Trophoblast cell (in vitro differentiated cells and primary cell): Measurements from ENCODE around the gene OTX1.

Experiments
- DNase-seq, 2 donors: peaks; one replicate each; pipeline ENCODE4 v3.0.0-alpha.2; 2016
- H2AFZ ChIP-seq: 2 replicates; pipeline ENCODE4 v1.6.1; 2013; ENCODE audit warnings: low read length, moderate library complexity, mild to moderate bottlenecking; ENCODE audit not compliant: insufficient read depth, poor library complexity
- H2AK5ac ChIP-seq: 2 replicates; pipeline ENCODE4 v1.6.1; 2013; ENCODE audit warnings: mild to moderate bottlenecking, low read length
- H2BK120ac ChIP-seq: 2 replicates; pipeline ENCODE4 v1.6.1; 2013; ENCODE audit warnings: low read length, mild to moderate bottlenecking, moderate library complexity; ENCODE audit not compliant: insufficient read depth, poor library complexity
- H2BK12ac ChIP-seq: 2 replicates; pipeline ENCODE4 v1.6.1; 2013; ENCODE audit warnings: mild to moderate bottlenecking, low read length, moderate library complexity
- H2BK5ac ChIP-seq: 2 replicates; pipeline ENCODE4 v1.6.1; 2013; ENCODE audit warnings: low read length, low read depth, moderate library complexity, mild to moderate bottlenecking; ENCODE audit not compliant: poor library complexity
- H3K14ac ChIP-seq: 2 replicates; pipeline ENCODE4 v1.6.1; 2013; ENCODE audit warnings: mild to moderate bottlenecking, low read length
- H3K18ac ChIP-seq: 2 replicates; pipeline ENCODE4 v1.6.1; 2013; ENCODE audit warnings: mild to moderate bottlenecking, low read length
- H3K23ac ChIP-seq: 2 replicates; pipeline ENCODE4 v1.6.1; 2013; ENCODE audit warnings: low read length
- H3K27ac ChIP-seq: 2 replicates; pipeline ENCODE4 v1.5.1; 2013; ENCODE audit warnings: low read depth, mild to moderate bottlenecking, inconsistent platforms, low read length, moderate library complexity
- H3K27me3 ChIP-seq: 2 replicates; pipeline ENCODE4 v1.6.1; 2013; ENCODE audit warnings: inconsistent platforms, mild to moderate bottlenecking, low read length, moderate library complexity; ENCODE audit not compliant: insufficient read depth
- H3K36me3 ChIP-seq, 2 experiments: 1 replicate in 1 of 2; 2 replicates in 1 of 2; pipeline ENCODE4 v1.6.1; 2013; ENCODE audit warnings: low read length in 2 of 2, mild to moderate bottlenecking in 2 of 2, moderate library complexity in 1 of 2; ENCODE audit not compliant: insufficient read depth in 2 of 2, control insufficient read depth in 1 of 2
- H3K4ac ChIP-seq: 2 replicates; pipeline ENCODE4 v1.6.1; 2013; ENCODE audit warnings: low read depth, mild to moderate bottlenecking, low read length, moderate library complexity
- H3K4me1 ChIP-seq, 2 experiments: 1 replicate in 1 of 2; 2 replicates in 1 of 2; pipeline ENCODE4 v1.6.1; 2013; ENCODE audit warnings: low read length in 2 of 2, mild to moderate bottlenecking in 2 of 2, moderate library complexity in 1 of 2; ENCODE audit not compliant: insufficient read depth in 2 of 2, control insufficient read depth in 1 of 2
- H3K4me2 ChIP-seq: 2 replicates; pipeline ENCODE4 v1.6.1; 2013; ENCODE audit warnings: inconsistent platforms, mild to moderate bottlenecking, low read length, moderate library complexity
- H3K4me3 ChIP-seq: 2 replicates; pipeline ENCODE4 v1.5.1; 2013; ENCODE audit warnings: mild to moderate bottlenecking, low read depth, low read length, inconsistent platforms
- H3K79me1 ChIP-seq: one replicate; pipeline ENCODE4 v1.6.1; 2013; ENCODE audit warnings: low read length
- H3K79me2 ChIP-seq: 2 replicates; pipeline ENCODE4 v1.6.1; 2013; ENCODE audit warnings: low read length, mild to moderate bottlenecking; ENCODE audit not compliant: control insufficient read depth, insufficient read depth, poor library complexity
- H3K9ac ChIP-seq: 2 replicates; pipeline ENCODE4 v1.6.1; 2013; ENCODE audit warnings: mild to moderate bottlenecking, low read length
- H3K9me3 ChIP-seq: 2 replicates; pipeline ENCODE4 v1.6.1; 2013; ENCODE audit warnings: low read depth, mild to moderate bottlenecking, control low read depth, inconsistent platforms, low read length; ENCODE audit not compliant: insufficient read depth
- H4K12ac ChIP-seq: 2 replicates; pipeline ENCODE4 v1.6.1; 2013; ENCODE audit warnings: low read depth, mild to moderate bottlenecking, low read length, moderate library complexity
- H4K8ac ChIP-seq: 2 replicates; pipeline ENCODE4 v1.6.1; 2013; ENCODE audit warnings: low read depth, mild to moderate bottlenecking, low read length, moderate library complexity
- H4K91ac ChIP-seq: one replicate; pipeline ENCODE4 v1.6.1; 2013; ENCODE audit warnings: low read depth, mild to moderate bottlenecking, low read length, moderate library complexity
- WGBS: extraction: QIAGEN DNeasy Blood & Tissue Kit; methylation state at CpG from one replicate; pipeline ENCODE4 v1.1.7; 2013; ENCODE audit warnings: missing lambda C conversion rate; ENCODE audit not compliant: insufficient read length, insufficient coverage; ENCODE audit errors: extremely low coverage; 5-methylcytosine and 5-hydroxymethylcytosine counted together

OTX1 gene

DNA sequence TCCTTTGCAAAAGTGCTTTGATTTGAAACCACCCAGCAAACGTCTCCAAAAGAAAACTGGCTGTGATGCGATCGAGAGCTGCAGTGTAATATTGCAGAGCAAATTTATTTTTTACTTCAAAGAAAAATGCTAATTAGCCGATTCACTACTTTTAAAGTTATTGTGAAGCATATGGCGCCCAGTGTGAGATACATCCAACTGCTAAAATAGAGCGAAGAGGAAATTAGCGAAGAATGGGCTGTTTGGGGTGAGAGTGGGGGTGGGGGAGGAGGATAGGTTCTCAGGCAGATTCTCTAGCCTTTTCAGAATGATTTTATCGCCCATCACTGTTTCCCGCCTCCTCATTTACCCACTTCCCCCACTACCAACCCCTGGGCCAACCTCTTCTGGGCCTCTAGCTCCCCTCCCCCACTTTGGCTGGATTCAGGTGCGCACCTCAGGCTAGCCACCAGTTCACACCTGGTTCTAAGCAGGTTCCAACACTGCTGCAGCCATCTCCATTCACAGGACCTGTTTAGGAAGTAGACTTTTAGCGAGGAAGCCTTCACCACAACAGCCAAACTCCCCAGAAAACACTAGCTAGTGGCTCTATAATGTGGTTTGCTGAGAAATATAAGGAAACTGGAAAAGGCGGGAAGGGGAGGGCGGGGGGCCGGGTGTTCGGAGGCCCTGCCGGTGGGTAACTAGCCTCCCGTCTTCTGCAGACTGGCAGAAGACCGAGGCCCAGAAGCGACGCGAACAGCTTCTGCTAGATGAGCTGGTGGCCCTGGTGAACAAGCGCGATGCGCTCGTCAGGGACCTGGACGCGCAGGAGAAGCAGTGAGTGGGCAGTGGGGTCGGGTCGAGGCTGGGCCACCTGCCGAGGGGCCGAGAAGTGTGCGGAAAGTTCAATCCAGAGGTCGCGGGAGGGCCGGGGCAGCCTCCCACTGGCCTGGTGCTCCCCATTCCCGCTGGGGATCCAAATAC is 6.0 kb upstream of the OTX1 start:
- H3K27ac ChIP-seq = no peak overlapping the region
- WGBS = no CpG with 5 or more reads among the region's 36 CpGs

DNA sequence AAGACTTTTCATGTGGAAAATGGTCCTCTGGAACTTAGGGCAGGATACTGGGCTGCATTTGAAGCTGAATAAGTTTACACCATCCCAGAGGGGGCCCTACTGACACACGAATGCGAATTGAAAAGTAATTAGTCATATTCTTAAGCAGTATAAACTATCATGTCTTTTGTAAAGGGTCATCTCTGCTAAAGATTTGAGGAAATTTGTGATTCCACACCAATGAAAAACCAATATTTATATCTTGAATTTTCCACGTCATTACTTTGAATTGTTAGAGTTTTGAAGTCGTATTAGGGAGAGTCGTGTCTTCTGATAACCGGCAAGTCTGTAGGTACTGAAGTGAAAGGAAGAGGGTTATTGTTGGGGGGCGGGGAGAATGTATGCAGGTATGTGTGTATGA is 4.1 kb upstream of the OTX1 start:
- Histone ChIP-seq H2AK5ac (no peak overlapping the region), H2AFZ (no peak overlapping the region), H2BK12ac (no peak overlapping the region), H3K79me2 (no peaks in the 10 kb centered on the region), H3K27me3 (peaks cover 52% of the 10 kb centered on the region), H3K9ac (no peak overlapping the region), H4K12ac (no peak overlapping the region), H2BK120ac (no peak overlapping the region), H3K4ac (no peak overlapping the region), H3K18ac (no peak overlapping the region), H2BK5ac (no peak overlapping the region), H3K4me3 (no peak overlapping the region), H3K36me3 (peaks cover 0 to 4% of the 10 kb centered on the region in 2 experiments), H3K27ac (no peak overlapping the region), H3K14ac (no peak overlapping the region), H3K79me1 (no peaks in the 10 kb centered on the region), H4K8ac (no peak overlapping the region), H4K91ac (no peak overlapping the region), H3K23ac (no peak overlapping the region), H3K4me2 (no peak overlapping the region), H3K9me3 (no peaks in the 10 kb centered on the region), H3K4me1 (peaks cover 25 to 31% of the 10 kb centered on the region in 2 experiments)
- WGBS = no CpG with 5 or more reads among the region's 7 CpGs
- DNase-seq = no peak

More for the DNA sequence above, 6.0 kb upstream of the OTX1 start:
- H3K18ac ChIP-seq = no peak overlapping the region
- no peak overlapping the region for H3K4ac ChIP-seq
- H3K27me3 ChIP-seq = peaks cover 37% of the 10 kb centered on the region
- H2AK5ac ChIP-seq = no peak overlapping the region
- no peak overlapping the region for H3K23ac ChIP-seq
- no peaks in the 10 kb centered on the region for H3K79me1 ChIP-seq
- no peaks in the 10 kb centered on the region for H3K79me2 ChIP-seq
- no peak overlapping the region for H4K12ac ChIP-seq
- H2BK12ac ChIP-seq = no peak overlapping the region
- H4K8ac ChIP-seq = no peak overlapping the region
- H2BK5ac ChIP-seq = no peak overlapping the region
- no peak overlapping the region for H3K4me2 ChIP-seq
- no peak overlapping the region for H3K4me3 ChIP-seq
- H3K4me1 ChIP-seq = peaks cover 17 to 25% of the 10 kb centered on the region in 2 experiments
- H3K36me3 ChIP-seq = peaks cover 0 to 4% of the 10 kb centered on the region in 2 experiments
- H2BK120ac ChIP-seq = no peak overlapping the region
- no peak overlapping the region for H4K91ac ChIP-seq
- DNase-seq = no peak
- no peak overlapping the region for H2AFZ ChIP-seq
- H3K9ac ChIP-seq = no peak overlapping the region
- no peaks in the 10 kb centered on the region for H3K9me3 ChIP-seq
- H3K14ac ChIP-seq = no peak overlapping the region

DNA sequence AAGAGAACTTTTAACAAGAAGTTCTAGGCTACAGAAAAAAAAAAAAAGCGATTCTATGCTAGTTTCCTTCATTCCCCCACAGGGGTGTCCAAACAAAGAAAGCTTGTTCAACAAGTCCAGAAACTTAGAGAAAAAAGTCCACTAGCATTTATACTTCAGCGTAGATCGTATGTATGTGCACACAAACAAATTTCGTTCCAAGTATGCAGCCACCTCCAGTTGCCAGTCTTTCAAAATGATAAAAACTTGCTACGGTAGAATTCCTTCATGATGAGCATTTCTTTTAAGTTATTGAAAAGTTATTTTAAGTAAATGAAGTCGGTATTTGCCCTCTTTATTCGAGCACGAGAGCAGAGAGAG is 3.7 kb upstream of the OTX1 start:
- no peak overlapping the region for H4K12ac ChIP-seq
- no CpG with 5 or more reads among the region's 8 CpGs for WGBS
- H3K18ac ChIP-seq = no peak overlapping the region
- no peak overlapping the region for H3K4me3 ChIP-seq
- no peak overlapping the region for H2AK5ac ChIP-seq
- H2BK12ac ChIP-seq = no peak overlapping the region
- H3K4me1 ChIP-seq = peaks cover 25 to 31% of the 10 kb centered on the region in 2 experiments
- H4K91ac ChIP-seq = no peak overlapping the region
- no peak overlapping the region for H3K14ac ChIP-seq
- H3K4me2 ChIP-seq = peak overlapping the region; percentile 91
- H3K27me3 ChIP-seq = peaks cover 56% of the 10 kb centered on the region
- no peak overlapping the region for H2AFZ ChIP-seq
- H3K9me3 ChIP-seq = no peaks in the 10 kb centered on the region
- H3K79me2 ChIP-seq = no peaks in the 10 kb centered on the region
- no peak overlapping the region for H3K23ac ChIP-seq
- H3K79me1 ChIP-seq = no peaks in the 10 kb centered on the region
- no peak overlapping the region for H3K4ac ChIP-seq
- no peak overlapping the region for H3K27ac ChIP-seq
- no peak overlapping the region for H2BK5ac ChIP-seq
- peaks cover 0 to 4% of the 10 kb centered on the region in 2 experiments for H3K36me3 ChIP-seq
- DNase-seq = no peak
- H4K8ac ChIP-seq = no peak overlapping the region
- H3K9ac ChIP-seq = no peak overlapping the region
- no peak overlapping the region for H2BK120ac ChIP-seq

DNA sequence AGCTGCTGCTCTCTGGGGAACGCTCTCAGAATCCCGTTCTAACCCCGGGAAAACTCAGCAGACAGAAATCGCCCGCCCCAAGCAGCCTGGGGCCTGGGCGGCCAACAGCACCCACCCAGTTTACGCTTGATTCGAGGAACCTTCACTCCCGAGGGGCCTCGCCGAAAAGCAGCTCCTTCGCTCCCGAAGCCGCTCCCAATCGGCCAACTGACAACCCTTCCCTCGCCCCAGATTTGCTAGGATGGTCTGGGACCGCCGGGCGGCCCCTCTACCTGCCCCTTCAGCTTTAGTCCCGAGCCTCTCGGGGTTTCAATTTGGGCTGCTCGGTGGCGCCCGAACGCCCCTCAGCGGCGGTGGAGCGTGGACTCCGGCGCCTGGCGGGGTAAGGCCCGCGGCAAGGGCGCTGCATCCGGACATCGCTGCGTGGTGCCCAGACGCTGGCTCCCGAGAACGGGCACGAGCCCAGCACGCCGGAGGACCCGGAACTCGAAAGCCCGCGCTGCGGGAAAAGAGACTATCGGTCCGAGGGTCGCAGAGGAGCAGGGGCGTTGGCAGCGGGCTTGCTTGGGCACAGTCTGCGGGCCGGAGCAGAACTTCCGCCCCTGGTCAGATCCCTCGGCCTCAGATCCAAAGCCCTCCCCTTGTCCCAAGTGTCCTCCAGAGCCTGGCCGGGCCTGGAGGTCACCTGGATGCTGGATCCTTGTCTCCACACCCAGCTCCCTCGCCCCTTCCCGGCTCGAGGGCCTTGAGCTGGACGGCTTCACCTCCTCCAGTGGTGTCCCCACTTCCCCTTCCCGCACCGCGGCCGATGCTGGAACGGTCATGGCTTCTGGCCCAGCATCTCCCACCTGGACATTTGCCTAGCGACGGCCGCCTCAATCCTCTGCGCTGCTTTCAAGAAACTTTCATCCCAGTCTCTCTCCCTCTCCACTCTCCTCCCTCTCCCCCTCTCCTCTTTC is 3.0 kb upstream of the OTX1 start:
- no peak overlapping the region for H2AFZ ChIP-seq
- no peak overlapping the region for H3K4ac ChIP-seq
- no peak for DNase-seq
- H3K4me3 ChIP-seq = peak overlapping the region; percentile 32
- H2AK5ac ChIP-seq = no peak overlapping the region
- H3K23ac ChIP-seq = no peak overlapping the region
- H3K79me1 ChIP-seq = no peaks in the 10 kb centered on the region
- H3K18ac ChIP-seq = no peak overlapping the region
- peaks cover 62% of the 10 kb centered on the region for H3K27me3 ChIP-seq
- no peak overlapping the region for H4K8ac ChIP-seq
- H4K12ac ChIP-seq = no peak overlapping the region
- no peak overlapping the region for H4K91ac ChIP-seq
- H3K4me1 ChIP-seq = peaks cover 25 to 31% of the 10 kb centered on the region in 2 experiments
- no peak overlapping the region for H2BK12ac ChIP-seq
- peaks cover 0 to 4% of the 10 kb centered on the region in 2 experiments for H3K36me3 ChIP-seq
- WGBS = no CpG with 5 or more reads among the region's 71 CpGs
- no peak overlapping the region for H2BK5ac ChIP-seq
- no peak overlapping the region for H3K14ac ChIP-seq
- peak overlapping the region; percentile 91 for H3K4me2 ChIP-seq
- no peaks in the 10 kb centered on the region for H3K79me2 ChIP-seq
- no peak overlapping the region for H2BK120ac ChIP-seq
- H3K9me3 ChIP-seq = peaks cover 1% of the 10 kb centered on the region
- H3K9ac ChIP-seq = peak overlapping the region; percentile 33
- H3K27ac ChIP-seq = no peak overlapping the region
